NOMO-1 (cell line): ENCODE measurements around the gene ASTN2.
"Not testable (repeated sequence)": the region's sequence is repeated elsewhere in the genome, so short reads cannot be mapped to it uniquely, and the experiment has no call there.

Source experiments
- DNase-seq, 2 experiments: peaks; one replicate each; lab custom pipeline; 2025; ENCODE audit not compliant: unreplicated experiment in 2 of 2; lab: John Stamatoyannopoulos, UW

The ASTN2 gene

DNA sequence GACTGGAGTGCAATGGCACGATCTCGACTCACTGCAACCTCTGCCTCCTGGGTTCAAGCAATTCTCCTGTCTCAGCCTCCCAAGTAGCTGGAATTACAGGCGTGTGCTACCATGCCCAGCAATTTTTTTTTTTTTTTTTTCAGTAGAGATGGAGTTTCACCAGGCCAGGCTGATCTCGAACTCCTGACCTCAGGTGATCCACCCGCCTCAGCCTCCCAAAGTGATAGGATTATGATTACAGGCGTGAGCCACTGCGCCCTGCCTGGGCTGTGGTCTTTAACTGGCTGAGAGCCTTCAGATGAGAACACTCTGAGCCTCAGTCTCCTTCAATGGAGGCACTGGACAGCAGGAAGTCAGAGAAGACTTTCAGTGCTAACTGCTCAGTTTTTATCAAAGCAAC lies 576.4 kb downstream of the ASTN2 start:
- not testable (repeated sequence) for DNase-seq

DNA sequence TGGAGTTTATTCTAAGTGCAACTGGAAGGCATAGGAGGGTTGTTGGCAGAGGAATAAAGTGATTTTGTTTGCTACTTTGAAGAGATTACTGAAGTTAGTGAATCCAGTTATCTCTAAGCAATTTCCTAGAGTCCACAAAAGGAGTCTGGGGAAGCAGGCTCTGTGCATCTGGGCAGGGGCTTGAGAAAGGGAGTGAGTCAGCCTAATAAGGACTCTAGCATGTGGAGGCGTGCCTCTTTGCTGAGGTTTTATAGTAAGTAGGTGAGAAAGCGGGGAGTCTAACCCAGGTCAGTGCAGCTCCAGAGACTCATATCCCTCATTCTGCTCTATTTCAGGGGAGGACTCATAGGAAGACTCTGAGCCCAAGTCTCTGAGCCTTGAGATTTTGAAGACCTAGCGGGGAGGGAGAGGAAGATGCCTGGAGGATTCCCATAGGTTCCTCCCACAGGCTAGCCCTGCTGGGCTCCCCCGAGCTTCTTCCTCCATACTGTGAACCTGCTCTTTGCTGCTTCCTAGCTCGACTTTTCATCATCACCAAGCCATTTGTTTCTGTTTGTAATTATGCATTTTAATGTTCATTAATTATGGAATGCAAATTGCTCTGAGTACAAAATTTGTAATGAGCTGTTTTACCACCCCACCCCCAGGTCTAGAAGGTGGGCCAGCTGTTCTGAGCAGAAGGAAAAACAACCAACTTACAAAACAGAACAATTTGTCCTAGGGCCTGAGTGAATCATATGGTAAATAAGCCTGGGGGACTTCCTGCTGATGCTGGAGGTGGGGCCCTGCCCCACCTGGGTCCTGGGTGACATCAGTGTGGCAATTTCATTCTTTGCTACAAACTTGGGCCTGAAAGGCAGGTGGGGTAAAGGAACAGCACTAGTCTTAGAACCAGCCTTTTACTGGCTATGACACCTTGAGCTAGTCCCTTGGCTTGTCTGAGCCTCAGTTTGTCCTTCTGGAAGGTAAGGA lies 577.6 kb downstream of the ASTN2 start:
- DNase-seq, result no peak

DNA sequence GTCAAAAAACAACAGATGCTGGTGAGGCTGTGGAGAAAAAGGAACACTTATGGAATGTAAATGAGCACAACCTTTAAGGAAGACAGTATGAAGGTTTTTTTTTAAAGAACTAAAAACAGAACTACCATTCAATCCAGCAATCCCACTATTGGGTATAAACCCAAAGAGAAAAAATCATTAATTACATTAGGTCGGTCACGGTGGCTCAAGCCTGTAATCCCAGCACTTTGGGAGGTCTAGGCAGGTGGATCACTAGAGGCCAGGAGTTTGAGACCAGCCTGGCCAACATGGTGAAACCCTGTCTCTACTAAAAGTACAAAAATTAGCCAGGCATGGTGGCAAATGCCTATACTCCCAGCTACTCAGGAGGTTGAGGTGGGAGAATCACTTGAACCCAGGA lies 584.5 kb downstream of the ASTN2 start:
- not testable (repeated sequence) for DNase-seq

GRCh38 chr9:116821633-116822229 lies 593.1 kb downstream of the ASTN2 start:
- no peak for DNase-seq

DNA sequence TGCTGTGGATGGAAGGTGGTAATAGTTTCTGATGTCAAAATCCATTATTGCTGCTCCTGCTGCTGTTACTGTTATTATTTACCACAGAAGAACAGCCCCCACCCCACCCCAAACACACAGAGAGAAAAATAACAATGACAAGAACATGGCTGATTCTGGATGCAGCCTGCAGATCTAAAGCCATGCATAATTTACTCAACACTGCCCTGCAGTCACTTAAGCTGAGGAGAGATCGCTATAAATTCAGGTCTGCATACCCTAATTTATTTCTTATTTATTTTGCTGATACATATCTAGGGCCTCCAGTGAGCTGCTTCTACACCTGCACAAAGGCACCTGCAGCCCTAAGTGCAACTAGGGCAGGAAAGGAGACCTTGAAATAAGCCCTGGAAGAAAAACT lies 595.7 kb downstream of the ASTN2 start:
- DNase-seq, result no peak

GRCh38 chr9:116817762-116818161 lies 597.1 kb downstream of the ASTN2 start:
- no peak for DNase-seq

GRCh38 chr9:116816484-116816883 lies 598.4 kb downstream of the ASTN2 start:
- DNase-seq, result no peak

GRCh38 chr9:116815835-116816234 lies 599.0 kb downstream of the ASTN2 start:
- no peak for DNase-seq

DNA sequence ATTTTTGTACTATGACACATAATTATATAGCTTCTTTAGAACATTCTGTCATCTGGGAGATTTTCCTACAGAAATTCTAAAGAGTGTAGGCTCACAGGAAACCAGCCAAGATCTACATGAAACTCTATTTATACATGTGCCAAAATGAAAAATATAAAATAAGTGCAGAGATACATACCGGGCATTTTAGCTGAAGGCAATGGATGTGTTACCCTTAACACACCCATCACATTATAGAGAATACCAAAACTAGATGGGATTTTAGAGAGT lies 601.9 kb downstream of the ASTN2 start:
- DNase-seq, result no peak

DNA sequence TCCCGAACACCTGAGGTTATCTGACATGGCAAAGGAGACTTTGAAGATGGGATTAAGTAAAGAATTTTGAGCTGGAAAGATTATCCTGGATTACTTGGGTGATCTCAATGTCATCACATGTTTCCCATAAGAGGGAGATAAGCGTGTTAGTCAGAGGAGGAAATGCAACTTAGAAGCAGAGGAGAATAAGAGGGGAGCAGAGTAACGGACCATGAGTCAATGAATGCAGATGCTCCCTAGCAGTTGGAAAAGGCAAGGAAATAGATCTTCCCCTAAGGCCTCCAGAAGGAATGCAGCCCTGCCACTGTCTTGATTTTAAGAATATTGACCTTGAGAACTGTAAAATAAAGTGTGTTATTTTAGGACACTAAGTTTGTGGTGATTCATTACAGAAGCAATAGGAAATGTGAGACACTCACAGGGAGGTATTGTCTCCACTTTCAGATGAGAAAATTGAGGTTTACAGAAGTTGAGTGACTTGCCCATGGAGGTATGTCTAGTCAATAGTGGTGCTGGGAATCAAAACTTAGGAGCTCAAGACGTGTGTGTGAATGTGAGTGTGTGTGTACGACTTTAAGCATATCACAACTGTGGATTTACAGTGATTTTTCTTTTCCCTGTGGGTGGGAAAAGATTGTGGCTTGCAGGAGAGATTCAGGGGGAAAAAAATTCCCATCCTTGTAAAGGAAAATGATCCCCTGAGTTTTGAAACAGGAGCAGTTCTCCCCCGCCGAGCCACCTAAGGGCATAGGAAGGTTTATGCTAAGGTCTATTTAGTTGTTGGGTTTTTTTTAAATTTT lies 602.4 kb downstream of the ASTN2 start:
- no peak for DNase-seq

GRCh38 chr9:116809656-116810055 lies 605.2 kb downstream of the ASTN2 start:
- DNase-seq, result no peak

- no peak for DNase-seq
These were observed 608.8 kb downstream of the ASTN2 start for GRCh38 chr9:116806075-116806474.

GRCh38 chr9:116800885-116801284 lies 614.0 kb downstream of the ASTN2 start:
- no peak for DNase-seq

- no peak for DNase-seq
These were observed 614.8 kb downstream of the ASTN2 start for GRCh38 chr9:116800074-116800473.

- no peak for DNase-seq
These were observed 616.3 kb downstream of the ASTN2 start for GRCh38 chr9:116798521-116798920.

GRCh38 chr9:116797276-116797675 lies 617.6 kb downstream of the ASTN2 start:
- DNase-seq, result no peak

DNA sequence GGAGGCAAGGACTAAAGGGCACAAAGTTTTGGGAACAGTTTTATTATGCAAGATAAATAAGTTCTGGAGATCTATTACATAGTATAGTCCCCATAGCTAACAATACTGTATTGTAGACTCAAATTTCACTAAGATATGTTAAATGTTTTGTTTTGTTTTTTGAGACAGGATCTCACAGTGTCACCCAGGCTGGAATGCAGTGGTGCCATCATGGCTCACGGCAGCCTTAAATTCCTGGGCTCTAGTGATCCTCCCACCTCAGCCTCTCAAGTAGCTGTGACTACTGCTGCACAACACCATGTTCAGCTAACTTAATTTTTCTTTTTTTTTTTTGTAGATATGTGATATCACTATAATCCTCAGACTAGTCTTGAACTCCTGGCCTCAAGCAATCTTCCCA lies 618.2 kb downstream of the ASTN2 start:
- DNase-seq, result no peak

- DNase-seq, result no peak
These were observed 619.0 kb downstream of the ASTN2 start for GRCh38 chr9:116795821-116796220.

DNA sequence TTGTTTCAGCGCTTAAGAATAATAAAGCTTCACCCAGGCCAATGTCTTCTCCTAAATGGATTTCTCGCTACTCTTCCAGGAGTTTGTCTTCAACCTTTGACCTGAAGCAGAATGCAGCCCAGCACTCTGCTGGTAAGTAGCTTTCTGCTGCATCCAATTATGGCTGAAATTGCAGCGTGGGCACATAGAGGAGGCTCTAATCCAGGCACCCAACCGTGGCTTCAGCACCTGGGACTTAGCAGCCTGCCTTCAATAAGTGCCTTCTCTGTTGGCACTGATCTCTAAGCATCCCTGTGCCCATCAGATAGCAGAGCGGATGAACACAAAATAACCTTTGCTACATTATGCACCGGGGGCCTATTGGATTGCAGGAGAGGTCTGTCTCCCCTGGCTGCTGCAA lies 622.6 kb downstream of the ASTN2 start:
- no peak for DNase-seq

- no peak for DNase-seq
These were observed 623.5 kb downstream of the ASTN2 start for GRCh38 chr9:116791326-116791725.

GRCh38 chr9:116789081-116789480 lies 625.8 kb downstream of the ASTN2 start:
- no peak for DNase-seq

DNA sequence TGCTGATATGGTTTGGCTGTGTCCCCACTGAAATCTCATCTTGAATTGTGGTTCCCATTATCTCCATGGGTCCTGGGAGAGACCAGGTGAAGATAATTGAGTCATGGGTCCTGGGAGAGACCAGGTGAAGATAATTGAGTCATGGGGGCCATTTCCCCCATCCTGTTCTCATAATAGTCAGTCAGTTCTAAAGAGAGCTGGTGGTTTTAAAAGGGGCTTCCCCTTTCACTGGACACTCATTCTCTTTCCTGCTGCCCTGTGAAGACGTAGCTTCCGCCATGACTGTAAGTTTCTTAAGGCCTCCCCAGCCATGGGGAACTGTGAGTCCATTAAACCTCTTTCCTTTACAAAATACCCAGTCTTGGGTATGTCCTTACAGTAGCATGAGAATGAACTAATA lies 628.1 kb downstream of the ASTN2 start:
- DNase-seq, result no peak
